Esophagus muscularis mucosa (tissue), 4 donors: ENCODE results near the gene ESYT2. TPM values are rescaled to one million over a fixed set of nuclear protein-coding genes. Genes with fewer than 3 reads are reported as not detected.

Source experiments
- DNase-seq: peaks from one replicate; pipeline ENCODE4 v3.0.0-alpha.2; 2017; ENCODE audit errors: extremely low spot score
- H3K27ac ChIP-seq, 4 donors: fragments of 200-600 bp; sonication (generic); replicated peaks in 1 of 4; 1 replicate in 3 of 4; 2 replicates in 1 of 4; pipeline ENCODE4 v1.5.1; 2016 to 2019; ENCODE audit warnings: mild to moderate bottlenecking in 1 of 4
- H3K27me3 ChIP-seq, 4 donors: fragments of 200-600 bp; sonication (generic); one replicate each; pipeline versions ENCODE4 v1.5.1 to v1.6.0; 2016 to 2019
- H3K36me3 ChIP-seq, 4 donors: fragments of 200-600 bp; sonication (generic); one replicate each; pipeline ENCODE4 v1.5.1; 2016 to 2019
- H3K4me1 ChIP-seq, 4 donors: fragments of 200-600 bp; sonication (generic); one replicate each; pipeline ENCODE4 v1.5.1; 2016 to 2019
- H3K4me3 ChIP-seq, 4 donors: fragments of 200-600 bp; sonication (generic); 1 replicate in 2 of 4; 2 replicates in 2 of 4; pipeline ENCODE4 v1.5.1; 2016 to 2019; ENCODE audit warnings: mild to moderate bottlenecking in 4 of 4, moderate library complexity in 1 of 4
- H3K9me3 ChIP-seq, 4 donors: fragments of 200-600 bp; sonication (generic); 1 replicate in 3 of 4; 2 replicates in 1 of 4; pipeline ENCODE4 v1.5.1; 2016 to 2019
- EP300 ChIP-seq: sonication (generic); formaldehyde crosslinking; IDR thresholded peaks from one replicate; pipeline ENCODE4 v1.6.1; 2017; ENCODE audit warnings: antibody characterized with exemption
- POLR2A ChIP-seq: fragments of 450-650 bp; IDR thresholded peaks from one replicate; pipeline ENCODE4 v1.6.1; 2017; ENCODE audit warnings: antibody characterized with exemption, moderate library complexity, mild to moderate bottlenecking, low read depth
- POLR2AphosphoS5 ChIP-seq, 2 donors: sonication (generic); formaldehyde crosslinking; IDR thresholded peaks; one replicate each; pipeline ENCODE4 v1.6.1; 2017; ENCODE audit warnings: antibody characterized with exemption in 2 of 2
- WGBS: methylation state at CpG from one replicate; pipeline ENCODE4 v1.1.5; 2018; 5-methylcytosine and 5-hydroxymethylcytosine counted together
- intact Hi-C: fragments of 100-400 bp; cut with DNase I; formaldehyde crosslinking; loops from one replicate; pipeline ENCODE4 v1.15.1; 2023
- total RNA-seq, 4 donors: library from RNA; depleted of rRNA; stranded (reverse); fragments of >200 nt; gene quantifications; one replicate each; pipeline versions ENCODE4 v1.1.0 to v1.2.1, GENCODE V29; 2016
- TF ChIP-seq, protein P1 (sequence below), 3 experiments: fragments of 200-600 bp in 2 of 3; fragments of 450-650 bp in 1 of 3; sonication (generic) in 2 of 3; IDR thresholded peaks; one replicate each; pipeline ENCODE4 v1.5.1; 2017 to 2019; ENCODE audit warnings: antibody characterized with exemption in 3 of 3, mild to moderate bottlenecking in 2 of 3, moderate library complexity in 1 of 3

Gene ESYT2
- total RNA-seq, 4 donors from 2014 or later, result 166 to 235 (median 202) TPM

DNA sequence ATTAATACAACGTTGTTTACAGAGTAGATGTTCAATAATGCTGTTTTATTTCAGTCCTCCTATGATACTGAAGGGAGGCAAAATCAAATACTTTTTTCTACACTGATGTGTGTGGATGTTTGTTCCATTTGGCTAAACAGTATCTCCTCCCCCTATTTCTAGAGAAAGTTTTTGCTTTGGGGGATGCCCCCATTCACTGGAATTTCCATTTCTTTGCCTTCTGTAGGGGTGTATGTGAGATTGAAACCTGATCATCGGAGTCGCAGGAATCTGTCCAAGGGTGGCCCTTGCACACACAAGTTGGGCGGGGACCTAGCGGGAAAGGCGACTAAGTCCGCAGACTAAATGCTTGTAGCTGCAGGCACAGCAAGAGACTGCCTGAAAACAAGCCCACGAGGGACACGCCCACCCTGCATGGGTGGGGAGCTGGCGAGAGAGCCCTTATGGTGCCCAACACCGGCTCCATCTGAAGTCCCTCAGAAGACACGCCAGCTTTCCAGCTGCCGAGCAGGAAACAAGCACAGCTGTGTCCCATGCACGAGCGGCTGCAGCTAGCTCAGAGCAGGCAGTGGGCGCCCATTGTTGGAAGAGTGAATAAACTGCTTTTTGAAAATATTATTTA lies 58.0 kb downstream of the ESYT2 start:
- no peaks in the 10 kb centered on the region for H3K4me1 ChIP-seq
- peaks cover 34 to 82% (median 60%) of the 10 kb centered on the region in 4 donors for H3K36me3 ChIP-seq
- TF ChIP-seq, protein P1, sequence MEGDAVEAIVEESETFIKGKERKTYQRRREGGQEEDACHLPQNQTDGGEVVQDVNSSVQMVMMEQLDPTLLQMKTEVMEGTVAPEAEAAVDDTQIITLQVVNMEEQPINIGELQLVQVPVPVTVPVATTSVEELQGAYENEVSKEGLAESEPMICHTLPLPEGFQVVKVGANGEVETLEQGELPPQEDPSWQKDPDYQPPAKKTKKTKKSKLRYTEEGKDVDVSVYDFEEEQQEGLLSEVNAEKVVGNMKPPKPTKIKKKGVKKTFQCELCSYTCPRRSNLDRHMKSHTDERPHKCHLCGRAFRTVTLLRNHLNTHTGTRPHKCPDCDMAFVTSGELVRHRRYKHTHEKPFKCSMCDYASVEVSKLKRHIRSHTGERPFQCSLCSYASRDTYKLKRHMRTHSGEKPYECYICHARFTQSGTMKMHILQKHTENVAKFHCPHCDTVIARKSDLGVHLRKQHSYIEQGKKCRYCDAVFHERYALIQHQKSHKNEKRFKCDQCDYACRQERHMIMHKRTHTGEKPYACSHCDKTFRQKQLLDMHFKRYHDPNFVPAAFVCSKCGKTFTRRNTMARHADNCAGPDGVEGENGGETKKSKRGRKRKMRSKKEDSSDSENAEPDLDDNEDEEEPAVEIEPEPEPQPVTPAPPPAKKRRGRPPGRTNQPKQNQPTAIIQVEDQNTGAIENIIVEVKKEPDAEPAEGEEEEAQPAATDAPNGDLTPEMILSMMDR (IDR thresholded peaks at IDR 0.05), result no peak
- no peak for TF ChIP-seq POLR2AphosphoS5 (IDR thresholded peaks at IDR 0.05)
- no peak for TF ChIP-seq EP300
- TF ChIP-seq POLR2A, result no peak
- no peak for DNase-seq
- no peak overlapping the region for H3K27ac ChIP-seq
- WGBS, result 93% methylated on average over 12 of the region's 16 CpGs
- no peak overlapping the region for H3K4me3 ChIP-seq
- intact Hi-C loops, result no loop called here
- H3K9me3 ChIP-seq, result no peaks in the 10 kb centered on the region
- H3K27me3 ChIP-seq, result no peaks in the 10 kb centered on the region

DNA sequence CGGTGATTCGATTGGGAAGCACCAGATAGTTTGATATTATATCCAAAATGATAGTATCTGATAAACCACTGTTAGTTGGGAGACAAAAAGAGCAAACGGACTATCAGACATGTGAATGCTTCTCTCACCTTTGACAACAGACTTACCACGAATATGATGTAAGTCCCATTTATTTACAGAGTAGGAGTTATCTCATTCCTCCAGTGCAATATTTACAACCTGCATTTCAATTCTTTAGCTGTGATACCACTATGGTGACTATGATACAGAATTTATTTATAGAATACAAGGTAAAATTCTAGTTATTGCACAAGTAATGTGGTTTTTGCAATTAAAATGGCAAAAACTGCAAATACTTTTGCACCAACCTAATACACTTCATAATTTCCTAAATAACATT lies 61.6 kb downstream of the ESYT2 start:
- Histone ChIP-seq H3K36me3 (peaks cover 16 to 87% (median 71%) of the 10 kb centered on the region in 4 donors), H3K4me1 (peaks cover 0 to 14% (median 5%) of the 10 kb centered on the region in 4 donors), H3K4me3 (no peak overlapping the region), H3K27ac (no peak overlapping the region), H3K9me3 (no peaks in the 10 kb centered on the region), H3K27me3 (no peaks in the 10 kb centered on the region)
- no peak for TF ChIP-seq POLR2A
- TF ChIP-seq, protein P1 (IDR thresholded peaks at IDR 0.05), result no peak
- TF ChIP-seq POLR2AphosphoS5 (IDR thresholded peaks at IDR 0.05), result no peak
- intact Hi-C loops, result no loop called here
- 84% methylated on average over 4 of the region's 4 CpGs for WGBS
- no peak for DNase-seq

DNA sequence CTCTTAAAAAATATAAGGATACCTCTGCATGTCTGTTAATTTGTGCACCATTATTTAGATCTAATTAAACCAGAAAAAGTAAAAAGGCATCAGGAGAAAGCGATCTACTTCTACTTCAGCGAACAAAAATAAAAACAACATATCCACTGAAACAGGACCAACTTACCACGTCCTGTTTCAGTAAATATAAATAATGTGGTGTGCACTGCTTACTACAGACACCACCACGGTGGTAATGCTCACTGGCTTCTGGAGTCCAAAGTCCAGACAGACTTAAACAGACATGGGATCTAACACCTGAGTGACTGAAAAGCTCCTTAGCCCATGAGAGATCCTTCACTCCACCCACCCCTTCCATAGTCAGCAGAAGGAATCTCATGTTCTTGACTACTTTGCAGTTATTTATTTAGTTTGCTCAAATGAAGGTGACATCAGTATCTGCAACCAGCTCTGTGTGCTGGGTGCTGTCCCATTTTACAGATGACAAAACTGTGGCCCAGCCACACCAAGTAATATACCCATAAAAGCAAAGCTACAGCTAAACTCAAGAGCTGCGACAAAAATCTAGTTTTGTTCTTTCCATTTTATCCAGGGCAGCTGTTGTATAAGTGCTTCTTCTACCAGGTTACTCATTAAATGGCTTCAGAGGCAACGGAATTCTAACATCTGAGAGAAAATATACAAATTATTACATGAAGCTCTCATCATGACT lies 62.6 kb downstream of the ESYT2 start:
- H3K4me1 ChIP-seq, result peaks cover 0 to 16% (median 5%) of the 10 kb centered on the region in 4 donors
- no peak for DNase-seq
- intact Hi-C loops, result no loop called here

GRCh38 chr7:158765020-158765419 lies 64.3 kb downstream of the ESYT2 start:
- intact Hi-C loops, result no loop called here
- Histone ChIP-seq H3K27me3 (no peaks in the 10 kb centered on the region), H3K4me3 (no peak overlapping the region), H3K36me3 (peaks cover 25 to 90% (median 79%) of the 10 kb centered on the region in 4 donors), H3K27ac (no peak overlapping the region), H3K4me1 (peaks cover 0 to 21% (median 6%) of the 10 kb centered on the region in 4 donors), H3K9me3 (no peaks in the 10 kb centered on the region)
- DNase-seq, result no peak
- WGBS, result 96% methylated on average over 7 of the region's 7 CpGs
- TF ChIP-seq POLR2A, result no peak
- TF ChIP-seq POLR2AphosphoS5 (IDR thresholded peaks at IDR 0.05), result no peak
- TF ChIP-seq, protein P1 (IDR thresholded peaks at IDR 0.05), result no peak
- no peak for TF ChIP-seq EP300

More for the DNA sequence above, 62.6 kb downstream of the ESYT2 start:
- no peak for TF ChIP-seq POLR2AphosphoS5 (IDR thresholded peaks at IDR 0.05)
- TF ChIP-seq, protein P1 (IDR thresholded peaks at IDR 0.05), result no peak
- TF ChIP-seq POLR2A, result no peak
- no peak for TF ChIP-seq EP300
- Histone ChIP-seq H3K36me3 (peaks cover 16 to 85% (median 71%) of the 10 kb centered on the region in 4 donors), H3K4me3 (no peak overlapping the region), H3K27ac (no peak overlapping the region), H3K9me3 (no peaks in the 10 kb centered on the region), H3K27me3 (no peaks in the 10 kb centered on the region)
- 89% methylated on average over 6 of the region's 6 CpGs for WGBS
